Caki2 (cell line): ENCODE data around the gene ZCCHC24. TPM values are rescaled to one million over a fixed set of nuclear protein-coding genes. Genes with fewer than 3 reads are reported as not detected.
A peak's percentile ranks its signal among the peaks of the same experiment; 100 is the strongest.

Experiments
- DNase-seq: peaks from one replicate; pipeline ENCODE4 v3.0.0-alpha.2; 2015; ENCODE audit warnings: low read depth
- in situ Hi-C: cut with HindIII; loops from 2 replicates; pipeline ENCODE4 v1.10.0; 2016; ENCODE audit warnings: low sequenced_read_pairs, low pct_unique_long_range_greater_than_20kb, mixed read lengths
- total RNA-seq: library from RNA; depleted of rRNA; stranded (reverse); fragments of >200 nt; shearing (Covaris generic); gene quantifications from 2 replicates; pipeline ENCODE4 v1.2.3, GENCODE V29; 2014; ENCODE audit warnings: low replicate concordance

ZCCHC24 gene
- total RNA-seq, 1 experiment from 2014 or later: 5.7 TPM

- in situ Hi-C loops: no loop called here
- DNase-seq: no peak
Measured at GRCh38 chr10:79360499-79361342, 84.7 kb downstream of the ZCCHC24 start.

GRCh38 chr10:79359816-79360498 lies 85.5 kb downstream of the ZCCHC24 start:
- DNase-seq: no peak
- in situ Hi-C loops: no loop called here

- no peak for DNase-seq
- in situ Hi-C loops: no loop called here
Measured at GRCh38 chr10:79358811-79359210, 86.6 kb downstream of the ZCCHC24 start.

GRCh38 chr10:79357180-79357579 lies 88.2 kb downstream of the ZCCHC24 start:
- no peak for DNase-seq
- in situ Hi-C loops: no loop called here

GRCh38 chr10:79356104-79356503 lies 89.3 kb downstream of the ZCCHC24 start:
- in situ Hi-C loops: no loop called here
- DNase-seq: no peak

- no peak for DNase-seq
- in situ Hi-C loops: no loop called here
Measured at GRCh38 chr10:79355420-79356017, 89.9 kb downstream of the ZCCHC24 start.

GRCh38 chr10:79354615-79355014 lies 90.8 kb downstream of the ZCCHC24 start:
- in situ Hi-C loops: no loop called here
- no peak for DNase-seq

- in situ Hi-C loops: no loop called here
- no peak for DNase-seq
Measured at GRCh38 chr10:79354141-79354540, 91.3 kb downstream of the ZCCHC24 start.

GRCh38 chr10:79353726-79354125 lies 91.7 kb downstream of the ZCCHC24 start:
- DNase-seq: no peak
- in situ Hi-C loops: no loop called here

- in situ Hi-C loops: no loop called here
- DNase-seq: no peak
Measured at GRCh38 chr10:79353000-79353406, 92.4 kb downstream of the ZCCHC24 start.

GRCh38 chr10:79352035-79352877 lies 93.2 kb downstream of the ZCCHC24 start:
- in situ Hi-C loops: no loop called here
- no peak for DNase-seq

GRCh38 chr10:79351332-79351731 lies 94.1 kb downstream of the ZCCHC24 start:
- DNase-seq: no peak
- in situ Hi-C loops: no loop called here

GRCh38 chr10:79350407-79351154 lies 94.8 kb downstream of the ZCCHC24 start:
- DNase-seq: no peak
- in situ Hi-C loops: no loop called here

GRCh38 chr10:79349766-79350406 lies 95.5 kb downstream of the ZCCHC24 start:
- peak; percentile 46 for DNase-seq

GRCh38 chr10:79349072-79349491 lies 96.3 kb downstream of the ZCCHC24 start:
- DNase-seq: no peak
- in situ Hi-C loops: no loop called here

More at GRCh38 chr10:79349766-79350406, 95.5 kb downstream of the ZCCHC24 start:
- in situ Hi-C loops: no loop called here

GRCh38 chr10:79348640-79348988 lies 96.8 kb downstream of the ZCCHC24 start:
- DNase-seq: no peak

GRCh38 chr10:79347894-79348639 lies 97.4 kb downstream of the ZCCHC24 start:
- in situ Hi-C loops: no loop called here
- DNase-seq: peak; percentile 55

More at GRCh38 chr10:79348640-79348988, 96.8 kb downstream of the ZCCHC24 start:
- in situ Hi-C loops: no loop called here
